GM21529 (cell line): ENCODE data around the gene CXorf58.
"Not testable (repeated sequence)": the region's sequence is repeated elsewhere in the genome, so short reads cannot be mapped to it uniquely, and the experiment has no call there.

Experiments
- ATAC-seq: cut with Tn5 transposase; IDR thresholded peaks from one replicate; pipeline ENCODE4 v1.9.1; 2021; ENCODE audit not compliant: unreplicated experiment

CXorf58 gene, protein sequence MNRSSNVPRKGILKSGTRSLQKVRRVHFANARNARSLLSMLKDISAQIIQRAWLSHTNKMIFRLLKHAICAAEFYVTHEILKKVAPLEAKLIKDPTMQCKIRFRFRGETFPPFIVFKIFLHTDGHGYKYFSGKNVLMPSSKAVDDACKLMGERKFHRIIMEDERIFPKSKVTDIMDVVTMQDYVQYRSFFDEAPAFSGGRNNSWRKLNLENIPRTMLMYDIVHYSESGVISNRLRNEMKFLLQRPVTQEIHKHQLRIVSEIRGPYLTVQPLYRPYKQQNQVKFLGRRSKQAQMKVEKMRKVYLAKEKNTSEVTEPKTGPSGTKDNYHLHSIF

DNA sequence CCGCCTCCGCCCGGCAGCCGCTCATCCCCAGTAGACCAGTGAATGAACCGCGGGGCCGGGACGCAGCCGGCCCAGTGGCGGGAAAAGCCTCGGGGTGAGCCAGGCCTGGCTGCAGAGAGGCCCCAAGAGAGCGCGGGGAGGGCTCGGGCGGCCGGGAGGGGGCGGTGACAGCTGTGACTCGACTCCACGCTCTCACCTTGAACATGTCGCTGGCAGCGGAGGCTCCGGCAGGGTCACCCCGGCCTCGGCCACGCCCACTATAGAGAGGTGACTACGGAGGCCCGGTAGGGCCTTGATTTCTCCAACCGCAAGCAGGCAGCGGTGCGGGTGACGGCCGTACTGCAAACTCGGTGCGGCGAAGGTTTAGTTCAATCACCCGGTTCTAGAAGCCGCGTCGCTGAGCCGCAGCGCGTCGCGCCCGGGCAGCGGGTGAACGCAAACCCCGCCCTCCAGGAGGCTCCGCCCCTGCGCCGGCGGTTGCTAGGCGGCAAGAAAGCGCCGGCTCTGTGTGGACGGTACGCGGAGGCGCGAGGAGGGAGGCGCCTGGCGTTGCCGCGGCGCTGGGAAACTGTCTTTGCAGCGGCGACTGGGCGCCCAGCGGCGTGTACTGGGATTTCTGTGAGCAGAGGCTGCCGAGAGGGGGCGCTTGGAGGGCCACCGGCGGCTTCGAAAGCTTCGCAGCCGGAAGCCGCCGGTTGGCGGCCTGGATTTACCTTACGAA lies at the start of gene CXorf58, which contains the start of gene APOO:
TSS of gene CXorf58 (plus strand) at position 509 of the 721 bp plus-strand sequence. CDS start 2,297 bp downstream, outside the sequence.
TSS of gene APOO (minus strand) at position 441 of the 721 bp plus-strand sequence. CDS start at position 205, 236 bp downstream.
- peak; percentile 85 for ATAC-seq

DNA sequence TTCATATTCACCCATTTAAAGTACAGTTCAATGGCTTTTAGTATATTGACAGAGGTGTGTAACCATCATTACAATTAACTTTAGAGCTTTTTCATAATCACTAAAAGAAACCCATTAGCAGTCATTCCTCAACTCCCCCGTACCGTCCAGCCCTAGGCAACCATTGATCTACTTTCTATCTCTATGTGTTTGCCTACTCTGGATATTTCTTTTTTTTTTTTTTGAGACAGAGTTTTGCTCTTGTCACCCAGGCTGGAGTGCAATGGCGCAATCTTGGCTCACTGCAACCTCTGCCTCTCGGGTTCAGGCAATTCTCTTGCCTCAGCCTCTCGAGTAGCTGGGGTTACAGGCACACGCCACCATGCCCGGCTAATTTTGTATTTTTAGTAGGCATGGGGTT lies 48.6 kb upstream of the CXorf58 start:
- not testable (repeated sequence) for ATAC-seq

DNA sequence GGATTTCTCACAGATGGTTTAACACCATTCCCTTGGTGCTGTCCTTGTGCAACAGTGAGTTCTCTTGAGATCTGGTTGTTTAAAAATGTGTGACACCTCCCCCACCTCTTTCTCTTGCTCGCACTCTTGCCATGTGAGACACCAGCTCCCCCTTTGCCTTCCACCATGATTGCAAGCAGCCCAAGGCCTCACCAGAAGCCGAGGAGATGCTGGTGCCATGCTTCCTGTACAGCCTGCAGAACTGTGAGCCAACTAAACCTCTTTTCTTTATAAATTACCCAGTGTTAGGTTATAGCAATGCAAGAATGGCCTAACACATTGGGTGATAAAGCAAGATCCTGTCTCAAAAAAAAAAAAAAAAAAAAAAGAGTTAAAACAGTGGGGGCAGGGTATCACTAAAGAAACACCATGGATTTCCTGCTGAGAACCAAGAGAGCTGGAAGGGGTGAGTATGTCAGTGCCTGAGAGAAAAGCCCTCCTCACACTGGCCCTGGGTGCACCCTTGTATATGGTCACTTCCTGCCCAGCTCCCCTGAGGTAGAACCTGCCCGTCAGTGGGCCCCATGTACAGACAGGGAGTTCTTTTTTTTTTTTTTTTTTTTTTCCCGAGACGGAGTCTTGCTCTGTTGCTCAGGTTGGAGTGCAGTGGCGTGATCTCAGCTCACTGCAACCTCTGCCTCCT lies 46.5 kb upstream of the CXorf58 start:
- no peak for ATAC-seq

DNA sequence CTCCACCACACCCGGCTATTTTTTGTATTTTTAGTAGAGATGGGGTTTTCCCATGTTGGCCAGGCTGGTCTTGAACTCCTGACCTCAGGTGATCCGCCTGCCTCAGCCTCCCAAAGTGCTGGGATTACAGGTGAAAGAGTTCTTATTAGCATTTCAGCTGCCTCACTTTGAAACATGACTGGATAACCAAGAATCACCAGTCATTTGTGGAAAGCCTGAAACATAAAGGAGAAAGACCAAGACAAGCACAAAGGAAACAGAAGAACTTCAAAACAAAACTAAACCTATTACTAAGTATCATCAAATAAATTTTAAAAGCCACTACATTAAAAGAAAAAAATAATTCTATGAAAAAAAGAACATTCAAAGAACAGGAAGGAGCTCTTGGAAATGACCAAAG lies 45.9 kb upstream of the CXorf58 start:
- ATAC-seq = not testable (repeated sequence)

DNA sequence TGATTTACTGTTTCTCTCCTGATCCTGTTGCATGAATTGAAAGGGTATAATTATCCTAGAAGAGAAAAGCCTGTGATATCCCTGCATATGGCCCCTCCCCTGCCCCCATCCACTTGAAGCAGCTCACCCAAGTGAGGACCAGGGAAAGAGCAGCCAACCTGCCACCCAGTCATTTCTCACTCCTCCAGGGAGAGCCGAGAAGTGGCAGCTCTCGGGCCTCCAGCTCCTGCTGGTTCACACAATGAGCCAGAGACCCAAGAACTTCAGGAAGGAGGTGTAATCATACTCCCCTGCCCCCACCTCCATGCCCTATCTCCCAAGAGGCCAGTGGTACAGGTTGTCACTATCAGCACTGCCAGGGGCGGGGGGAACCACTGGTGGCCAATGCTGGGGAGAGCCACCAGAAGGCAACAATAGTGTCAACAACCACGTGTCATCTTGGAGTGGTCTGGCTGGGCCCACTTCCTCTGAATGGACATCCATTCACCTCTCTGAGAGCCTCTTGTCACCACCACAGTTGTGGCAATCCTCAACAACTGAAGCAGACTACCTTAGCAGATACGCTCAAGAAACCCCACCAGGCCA lies 43.0 kb upstream of the CXorf58 start:
- ATAC-seq = no peak

DNA sequence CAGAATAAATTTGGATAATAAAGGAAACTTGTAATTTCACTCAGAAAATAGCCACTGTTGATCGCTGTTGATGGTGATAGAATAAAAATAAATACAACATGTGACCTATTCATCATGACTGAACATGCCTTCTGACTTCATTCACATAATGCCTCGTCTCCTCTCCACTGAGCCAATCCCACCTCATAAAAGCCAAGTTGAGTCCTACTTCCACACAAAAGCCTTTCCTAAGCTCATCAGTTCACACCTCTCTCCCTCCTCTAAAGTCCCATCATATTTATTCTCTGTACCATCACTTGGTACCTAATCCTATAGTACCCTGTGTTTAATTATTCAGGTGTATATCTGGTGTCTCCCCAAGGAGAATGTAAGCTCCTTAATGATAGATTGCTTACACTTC lies 37.8 kb upstream of the CXorf58 start:
- ATAC-seq = no peak

DNA sequence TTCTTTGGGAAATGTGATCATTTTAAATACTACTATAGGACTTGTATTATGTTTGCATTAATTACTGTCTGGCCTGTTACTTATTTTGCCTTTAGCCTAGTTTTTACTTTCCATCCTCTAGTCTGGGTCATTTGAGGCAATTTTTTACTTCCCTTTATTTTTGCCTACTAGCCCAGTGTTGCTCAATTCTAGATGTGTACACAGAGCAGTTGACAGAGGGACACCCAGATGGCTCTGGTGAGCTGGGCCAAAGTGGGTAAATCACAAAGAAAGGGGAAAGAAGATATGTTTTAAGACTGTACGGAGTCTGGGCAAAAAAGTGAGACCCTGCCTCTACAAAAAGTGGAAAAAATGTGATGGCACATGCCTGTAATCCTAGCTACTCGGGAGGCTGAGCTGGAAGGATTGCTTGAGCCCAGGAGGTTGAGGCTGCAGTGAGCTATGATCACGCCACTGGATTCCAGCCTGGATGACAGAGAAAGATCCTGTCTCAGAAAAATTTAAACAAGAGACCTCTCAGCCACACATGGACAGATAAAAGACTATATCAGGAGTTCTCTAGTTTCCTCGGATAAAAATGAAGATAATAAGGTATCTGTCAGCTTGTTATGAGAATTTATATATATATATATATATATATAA lies 35.8 kb upstream of the CXorf58 start:
- ATAC-seq = no peak

DNA sequence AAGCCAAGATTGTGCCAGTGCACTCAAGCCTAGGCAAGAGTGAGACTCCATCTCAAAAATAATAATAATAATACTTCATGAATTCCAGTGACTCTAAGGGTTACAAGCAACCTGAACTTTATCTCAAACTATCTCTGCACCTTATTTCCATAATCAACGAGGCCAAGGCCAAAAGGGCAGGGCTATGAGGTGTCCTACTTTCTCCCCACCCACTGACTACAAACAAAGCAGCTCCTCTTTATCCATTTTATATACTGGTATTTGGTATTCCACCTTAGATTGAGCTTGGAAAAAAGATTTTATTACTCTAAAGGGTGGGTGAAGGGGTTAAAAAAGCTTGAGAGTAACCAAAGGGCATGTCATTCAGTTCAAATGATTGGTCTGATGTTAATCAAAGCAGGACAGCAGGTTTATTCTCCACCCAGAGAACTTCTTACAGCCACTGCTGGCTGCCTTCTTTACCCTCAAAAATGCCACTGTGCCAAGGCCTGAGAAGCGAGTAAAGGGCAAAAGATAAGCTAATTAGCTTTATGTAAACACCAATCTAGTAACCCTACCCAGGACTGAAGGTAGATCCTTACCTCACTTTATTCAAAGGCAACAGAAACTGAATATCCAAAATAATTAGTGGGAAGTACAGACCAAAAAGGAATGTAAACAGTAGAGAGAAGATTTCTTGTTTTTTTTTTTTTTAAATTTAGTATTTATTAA lies 28.3 kb upstream of the CXorf58 start:
- no peak for ATAC-seq

DNA sequence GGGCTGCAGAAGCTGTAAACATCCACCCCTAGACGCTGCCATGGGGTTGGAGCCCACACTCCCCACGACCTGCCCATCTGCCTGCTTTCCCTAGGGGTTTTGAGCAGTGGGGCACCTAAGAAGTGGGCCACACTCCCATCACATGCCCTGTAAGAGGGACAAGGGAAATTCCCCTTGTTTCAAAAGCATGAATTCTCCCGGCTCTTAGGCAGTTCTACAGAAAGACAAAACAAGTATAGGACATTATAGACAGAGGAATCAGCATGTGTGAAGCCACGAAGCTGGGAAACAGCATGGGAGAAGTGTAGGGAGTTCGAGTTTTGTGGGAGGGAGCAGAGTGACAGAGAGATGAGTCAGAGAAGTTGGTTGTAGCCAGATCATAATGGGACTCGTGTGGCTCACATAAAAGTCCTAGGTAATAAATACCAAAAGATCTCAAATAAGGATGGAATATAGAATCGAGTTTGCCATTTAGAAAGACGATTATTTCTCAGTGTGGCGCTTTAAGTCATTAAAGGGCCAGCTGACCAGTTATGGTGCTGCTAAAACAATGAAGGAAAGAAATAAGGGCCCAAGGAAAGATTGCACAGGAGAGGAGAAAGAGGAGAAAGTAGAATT lies 24.0 kb upstream of the CXorf58 start:
- ATAC-seq = no peak

DNA sequence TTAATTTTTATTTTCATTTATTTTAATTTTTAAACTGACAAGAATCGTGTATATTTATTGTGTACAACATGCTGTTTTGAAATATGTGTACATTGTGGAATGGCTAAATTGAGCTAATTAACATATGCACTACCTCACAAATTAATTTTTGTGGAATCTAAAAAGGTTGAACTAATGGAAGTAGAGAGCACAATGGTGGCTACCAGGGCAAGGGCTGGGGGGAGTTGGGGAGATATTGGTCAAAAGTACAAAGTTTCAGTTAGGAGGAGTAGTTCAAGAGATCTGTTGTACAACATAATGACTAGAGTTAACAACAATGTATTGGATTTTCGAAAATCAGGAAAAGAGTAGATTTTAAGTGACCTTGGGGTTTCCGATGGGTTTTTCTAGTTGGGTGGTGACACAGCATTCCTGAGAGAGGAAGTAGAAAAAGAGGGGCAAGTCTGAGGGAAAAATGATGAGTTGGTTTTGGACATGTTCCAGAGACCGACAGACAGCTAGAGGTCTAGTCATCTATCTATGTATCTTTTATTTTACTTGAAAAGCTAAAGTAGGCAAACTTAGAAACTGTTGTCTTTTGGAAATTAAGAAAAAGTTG lies 23.3 kb upstream of the CXorf58 start:
- ATAC-seq = no peak

DNA sequence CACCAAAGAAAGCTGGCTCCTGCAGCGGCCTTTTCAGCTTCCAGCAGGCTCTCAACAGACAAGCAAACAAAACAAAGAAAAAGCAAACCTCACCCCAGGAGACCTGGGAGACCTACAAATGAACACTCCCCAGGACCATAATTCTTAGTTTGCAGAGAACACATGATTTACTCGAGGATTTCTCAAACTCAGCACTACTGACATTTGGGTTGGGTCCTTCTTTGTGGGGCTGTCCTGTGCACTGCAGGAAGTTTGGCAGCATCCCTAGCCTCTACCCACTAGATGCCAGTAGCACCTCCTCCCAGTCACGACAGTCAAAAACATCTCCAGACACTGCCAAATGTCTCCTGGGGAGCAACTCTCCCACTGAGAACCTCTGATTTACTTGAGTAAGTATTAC lies 22.0 kb upstream of the CXorf58 start:
- no peak for ATAC-seq

DNA sequence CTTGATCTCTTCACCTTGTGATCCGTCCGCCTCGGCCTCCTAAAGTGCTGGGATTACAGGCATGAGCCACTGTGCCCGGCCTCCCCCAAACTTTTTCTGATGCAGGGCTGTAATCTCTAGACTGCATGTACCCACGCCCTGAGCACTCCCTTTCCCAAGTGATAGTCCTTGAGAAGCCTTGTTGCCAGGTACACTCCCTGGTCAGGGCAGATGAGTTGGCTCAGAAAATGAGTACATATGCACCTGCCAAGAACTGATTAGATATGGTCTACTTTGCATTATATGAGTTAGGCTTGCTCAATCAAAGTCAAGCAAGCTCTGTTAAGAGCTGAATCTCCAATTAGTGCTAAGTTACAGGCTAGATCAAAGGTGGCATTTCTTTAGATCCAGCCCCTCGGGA lies 20.4 kb upstream of the CXorf58 start:
- ATAC-seq = no peak

DNA sequence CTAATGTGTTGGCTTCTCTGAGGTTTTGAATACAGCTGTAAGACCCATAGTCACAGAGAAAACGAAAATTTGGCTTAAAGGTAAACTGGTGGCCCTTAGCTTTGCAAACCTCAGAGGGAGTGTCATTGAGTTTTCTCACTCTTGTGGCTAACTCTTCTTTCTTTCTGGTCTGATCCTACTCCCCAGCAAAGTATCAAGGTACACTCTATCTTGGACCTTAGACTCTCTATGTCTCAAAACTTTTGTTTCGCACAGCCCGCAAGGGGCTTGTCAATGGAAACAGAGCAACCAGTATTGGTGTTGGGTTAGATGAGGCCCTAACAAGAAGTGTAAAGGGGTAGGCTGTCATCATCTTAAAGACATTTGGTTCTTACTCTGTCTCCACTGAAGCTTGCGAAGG lies 19.9 kb upstream of the CXorf58 start:
- no peak for ATAC-seq

DNA sequence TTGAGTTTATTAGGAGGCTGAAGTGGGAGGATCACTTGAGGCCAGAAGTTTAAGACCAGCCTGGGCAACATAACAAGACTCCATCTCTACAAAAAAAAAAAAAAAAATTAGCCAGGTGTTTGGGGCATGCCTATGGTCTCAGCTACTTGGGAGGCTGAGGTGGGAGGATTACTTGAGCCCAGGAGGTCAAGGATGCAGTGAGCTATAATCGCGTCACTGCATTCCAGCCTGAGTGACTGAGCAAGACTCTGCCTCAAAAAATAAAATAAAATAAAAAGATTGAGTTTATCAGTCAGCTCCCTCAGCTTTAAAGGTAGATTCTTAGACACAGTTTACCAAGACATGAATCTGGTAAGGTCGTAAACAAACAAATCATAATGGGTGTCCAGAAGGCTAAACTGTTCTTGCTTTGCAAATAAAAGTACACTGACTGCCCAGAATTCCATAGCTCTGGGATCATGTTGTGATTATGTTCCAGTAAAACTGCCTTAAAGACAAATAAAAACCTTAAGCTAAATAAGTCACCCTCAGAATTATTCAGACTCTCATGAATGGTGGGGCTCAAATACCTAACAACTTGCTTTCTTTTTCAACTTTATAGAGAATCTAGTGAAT lies 18.8 kb upstream of the CXorf58 start:
- no peak for ATAC-seq

DNA sequence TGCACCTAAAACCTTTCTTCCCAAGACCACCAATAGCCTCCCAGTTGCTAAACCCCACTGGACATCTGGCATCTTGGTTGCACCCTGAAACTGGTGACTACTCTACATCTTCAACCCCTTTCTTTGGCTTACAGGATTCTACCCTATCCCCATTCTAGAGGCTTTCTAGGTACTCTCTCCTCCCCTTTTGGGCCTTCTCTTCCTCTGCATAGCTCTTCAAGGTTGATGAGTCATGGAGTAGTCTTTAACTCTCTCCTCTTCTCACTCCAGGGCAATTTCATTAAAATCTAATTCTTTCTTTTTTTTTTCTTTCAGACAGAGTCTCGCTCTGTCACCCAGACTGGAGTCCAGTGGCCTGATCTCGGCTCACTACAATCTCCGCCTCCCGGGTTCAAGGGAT lies 16.9 kb upstream of the CXorf58 start:
- ATAC-seq = no peak

DNA sequence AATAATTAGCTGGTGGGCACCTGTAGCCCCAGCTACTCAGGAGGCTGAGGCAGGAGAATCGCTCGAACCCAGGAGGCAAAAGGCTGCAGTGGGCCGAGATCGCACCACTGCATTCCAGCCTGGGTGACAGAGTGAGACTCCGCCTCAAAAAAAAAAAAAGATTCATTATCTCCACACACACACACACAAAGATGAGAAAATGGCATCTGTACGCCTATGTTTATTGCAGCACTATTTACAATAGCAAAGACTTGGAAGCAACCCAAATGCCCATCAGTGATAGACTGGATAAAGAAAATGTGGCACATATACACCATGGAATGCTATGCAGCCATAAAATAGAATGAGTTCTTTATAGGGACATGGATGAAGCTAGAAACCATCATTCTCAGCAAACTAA lies 12.8 kb upstream of the CXorf58 start:
- not testable (repeated sequence) for ATAC-seq

DNA sequence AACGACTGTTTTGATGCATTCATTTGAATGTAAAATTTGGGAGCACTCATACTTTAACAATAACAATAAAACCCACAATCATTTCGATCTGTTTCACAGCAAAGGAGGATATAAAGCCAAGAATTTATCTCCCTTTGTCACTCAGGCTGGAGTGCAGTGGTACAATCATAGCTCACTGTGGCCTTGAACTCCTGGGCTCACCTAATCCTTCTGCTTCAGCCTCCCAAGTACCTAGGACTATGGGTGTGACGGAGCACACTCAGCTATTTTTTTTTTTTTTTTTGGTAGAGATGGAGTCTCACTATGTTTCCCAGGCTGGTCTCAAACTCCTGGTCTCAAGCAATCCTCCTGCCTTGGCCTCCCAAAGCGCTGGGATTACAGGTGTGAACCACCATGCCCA lies 11.3 kb upstream of the CXorf58 start:
- ATAC-seq = not testable (repeated sequence)

DNA sequence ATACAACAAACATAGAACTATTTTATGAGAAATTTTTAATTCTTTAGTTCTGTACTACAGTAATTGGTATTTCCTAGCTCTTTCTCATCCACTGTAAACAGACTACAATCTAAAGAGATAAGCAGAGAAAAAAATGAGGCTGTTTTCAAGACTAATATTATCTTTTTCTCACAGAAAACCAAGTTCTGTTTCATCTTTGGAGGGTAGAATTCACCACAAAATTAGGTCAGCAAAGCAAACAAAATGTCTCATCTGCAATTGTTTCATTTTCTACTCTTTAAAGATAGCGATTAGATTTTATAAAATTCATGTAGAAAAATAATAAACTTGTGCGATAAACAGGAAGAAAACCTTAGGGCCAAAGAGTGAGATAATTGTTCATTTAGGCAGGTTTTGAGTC lies 10.8 kb upstream of the CXorf58 start:
- no peak for ATAC-seq

DNA sequence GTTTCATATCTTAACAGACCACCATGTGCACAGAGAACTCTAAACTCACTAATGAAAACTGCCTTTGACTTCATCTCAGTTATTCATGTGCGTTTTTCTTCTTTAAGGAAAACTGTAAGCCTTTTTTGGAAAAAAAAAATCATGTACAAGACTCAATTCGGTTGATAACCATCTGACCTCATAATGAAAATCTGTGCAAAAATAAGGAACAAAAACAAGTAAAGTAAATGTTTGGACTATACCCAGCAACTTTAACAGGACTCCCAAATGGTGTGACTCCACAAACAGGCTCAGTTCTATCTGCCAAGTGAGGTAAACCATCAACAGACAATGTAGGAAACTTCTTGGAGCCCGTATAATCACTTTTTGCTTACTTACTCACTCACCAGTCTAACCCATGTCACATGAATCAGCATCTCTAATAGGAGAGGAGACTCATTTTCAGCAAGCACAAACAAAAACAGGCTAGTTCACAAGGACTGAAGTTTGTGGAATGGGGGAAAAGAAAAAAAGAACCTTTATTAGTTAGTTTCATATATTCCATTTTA lies 9.3 kb upstream of the CXorf58 start:
- no peak for ATAC-seq
